DMS53 treated with DMSO at 0.1 percent for 48 hours (cell line): ENCODE data around the gene PLRG1.
A peak's percentile ranks its signal among the peaks of the same experiment; 100 is the strongest.
"Not testable (repeated sequence)": the region's sequence is repeated elsewhere in the genome, so short reads cannot be mapped to it uniquely, and the experiment has no call there.

Experiments
- DNase-seq: peaks from one replicate; lab custom pipeline; 2025; ENCODE audit not compliant: unreplicated experiment; lab: John Stamatoyannopoulos, UW

The PLRG1 gene

GRCh38 chr4:154549894-154550790, at the start of gene PLRG1:
PLRG1 (minus strand) TSS chr4:154550400; CDS start chr4:154550308, 92 bp downstream.
- DNase-seq = peak; percentile 81

- DNase-seq = no peak
Measured at GRCh38 chr4:154597798-154598774, 47.9 kb upstream of the PLRG1 start.

GRCh38 chr4:154597281-154597680, 47.1 kb upstream of the PLRG1 start:
- DNase-seq = not testable (repeated sequence)

GRCh38 chr4:154595807-154596206, 45.6 kb upstream of the PLRG1 start:
- DNase-seq = peak; percentile 24

- not testable (repeated sequence) for DNase-seq
Measured at GRCh38 chr4:154594343-154594742, 44.1 kb upstream of the PLRG1 start.

- DNase-seq = no peak
Measured at GRCh38 chr4:154593868-154594267, 43.7 kb upstream of the PLRG1 start.

- DNase-seq = no peak
Measured at GRCh38 chr4:154591890-154592289, 41.7 kb upstream of the PLRG1 start.

GRCh38 chr4:154590329-154591006, 40.3 kb upstream of the PLRG1 start, which contains the start of gene FGA:
FGA (minus strand) TSS chr4:154590742; CDS start chr4:154590687, 55 bp downstream.
- peak; percentile 48 for DNase-seq

- DNase-seq = no peak
Measured at GRCh38 chr4:154589296-154590197, 39.3 kb upstream of the PLRG1 start.

- DNase-seq = no peak
Measured at GRCh38 chr4:154588198-154588597, 38.0 kb upstream of the PLRG1 start.

- no peak for DNase-seq
Measured at GRCh38 chr4:154586296-154587033, 36.3 kb upstream of the PLRG1 start.

- DNase-seq = no peak
Measured at GRCh38 chr4:154585369-154586018, 35.3 kb upstream of the PLRG1 start.

- no peak for DNase-seq
Measured at GRCh38 chr4:154584259-154584658, 34.1 kb upstream of the PLRG1 start.

- DNase-seq = no peak
Measured at GRCh38 chr4:154583677-154584076, 33.5 kb upstream of the PLRG1 start.

GRCh38 chr4:154583230-154583629, 33.0 kb upstream of the PLRG1 start:
- DNase-seq = no peak

- DNase-seq = no peak
Measured at GRCh38 chr4:154582723-154583122, 32.5 kb upstream of the PLRG1 start.

- DNase-seq = no peak
Measured at GRCh38 chr4:154579927-154580326, 29.7 kb upstream of the PLRG1 start.

- DNase-seq = no peak
Measured at GRCh38 chr4:154578919-154579318, 28.7 kb upstream of the PLRG1 start.

- no peak for DNase-seq
Measured at GRCh38 chr4:154577324-154577723, 27.1 kb upstream of the PLRG1 start.
